Suppressor macrophage treated with lipopolysaccharide for 4 hours (primary cell): ENCODE results near the gene R3HDM2.
A peak's percentile ranks its signal among the peaks of the same experiment; 100 is the strongest.
"Not testable (repeated sequence)": the region's sequence is repeated elsewhere in the genome, so short reads cannot be mapped to it uniquely, and the experiment has no call there.

Experiments
- DNase-seq: peaks from one replicate; pipeline ENCODE4 v3.0.0-alpha.2; 2020

The R3HDM2 gene

GRCh38 chr12:57419495-57419894 lies 11.3 kb downstream of the R3HDM2 start:
- no peak for DNase-seq

- DNase-seq: no peak
Measured at GRCh38 chr12:57418255-57418654, 12.6 kb downstream of the R3HDM2 start.

- DNase-seq: no peak
Measured at GRCh38 chr12:57416039-57416996, 14.5 kb downstream of the R3HDM2 start.

- no peak for DNase-seq
Measured at GRCh38 chr12:57415088-57415487, 15.8 kb downstream of the R3HDM2 start.

GRCh38 chr12:57414160-57414559 lies 16.7 kb downstream of the R3HDM2 start:
- DNase-seq: not testable (repeated sequence)

GRCh38 chr12:57410534-57410933 lies 20.3 kb downstream of the R3HDM2 start:
- no peak for DNase-seq

- DNase-seq: no peak
Measured at GRCh38 chr12:57404966-57405640, 25.7 kb downstream of the R3HDM2 start.

- not testable (repeated sequence) for DNase-seq
Measured at GRCh38 chr12:57402156-57402555, 28.7 kb downstream of the R3HDM2 start.

GRCh38 chr12:57401165-57401564 lies 29.7 kb downstream of the R3HDM2 start:
- no peak for DNase-seq

- not testable (repeated sequence) for DNase-seq
Measured at GRCh38 chr12:57399718-57400463, 31.0 kb downstream of the R3HDM2 start.

- no peak for DNase-seq
Measured at GRCh38 chr12:57397441-57397840, 33.4 kb downstream of the R3HDM2 start.

GRCh38 chr12:57395121-57395520 lies 35.7 kb downstream of the R3HDM2 start:
- DNase-seq: no peak

- DNase-seq: no peak
Measured at GRCh38 chr12:57390174-57390573, 40.7 kb downstream of the R3HDM2 start.

GRCh38 chr12:57389033-57389432 lies 41.8 kb downstream of the R3HDM2 start:
- peak; percentile 12 for DNase-seq

- no peak for DNase-seq
Measured at GRCh38 chr12:57388425-57388824, 42.4 kb downstream of the R3HDM2 start.

GRCh38 chr12:57386187-57386720 lies 44.6 kb downstream of the R3HDM2 start:
- DNase-seq: no peak

- no peak for DNase-seq
Measured at GRCh38 chr12:57385586-57385985, 45.3 kb downstream of the R3HDM2 start.

GRCh38 chr12:57384478-57384877 lies 46.4 kb downstream of the R3HDM2 start:
- no peak for DNase-seq

- no peak for DNase-seq
Measured at GRCh38 chr12:57381693-57382220, 49.1 kb downstream of the R3HDM2 start.

- DNase-seq: no peak
Measured at GRCh38 chr12:57380300-57380699, 50.5 kb downstream of the R3HDM2 start.

- DNase-seq: no peak
Measured at GRCh38 chr12:57377103-57377840, 53.6 kb downstream of the R3HDM2 start.

GRCh38 chr12:57372233-57372632 lies 58.6 kb downstream of the R3HDM2 start:
- DNase-seq: no peak
